HG03520 (cell line): ENCODE results near the gene ACOT4.
A peak's percentile ranks its signal among the peaks of the same experiment; 100 is the strongest.
"Not testable (repeated sequence)": the region's sequence is repeated elsewhere in the genome, so short reads cannot be mapped to it uniquely, and the experiment has no call there.

ENCODE experiments used
- ATAC-seq: cut with Tn5 transposase; IDR thresholded peaks from one replicate; pipeline ENCODE4 v1.9.1; 2021; ENCODE audit warnings: mild to moderate bottlenecking, moderate library complexity; ENCODE audit not compliant: unreplicated experiment

Gene ACOT4, protein sequence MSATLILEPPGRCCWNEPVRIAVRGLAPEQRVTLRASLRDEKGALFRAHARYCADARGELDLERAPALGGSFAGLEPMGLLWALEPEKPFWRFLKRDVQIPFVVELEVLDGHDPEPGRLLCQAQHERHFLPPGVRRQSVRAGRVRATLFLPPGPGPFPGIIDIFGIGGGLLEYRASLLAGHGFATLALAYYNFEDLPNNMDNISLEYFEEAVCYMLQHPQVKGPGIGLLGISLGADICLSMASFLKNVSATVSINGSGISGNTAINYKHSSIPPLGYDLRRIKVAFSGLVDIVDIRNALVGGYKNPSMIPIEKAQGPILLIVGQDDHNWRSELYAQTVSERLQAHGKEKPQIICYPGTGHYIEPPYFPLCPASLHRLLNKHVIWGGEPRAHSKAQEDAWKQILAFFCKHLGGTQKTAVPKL

DNA sequence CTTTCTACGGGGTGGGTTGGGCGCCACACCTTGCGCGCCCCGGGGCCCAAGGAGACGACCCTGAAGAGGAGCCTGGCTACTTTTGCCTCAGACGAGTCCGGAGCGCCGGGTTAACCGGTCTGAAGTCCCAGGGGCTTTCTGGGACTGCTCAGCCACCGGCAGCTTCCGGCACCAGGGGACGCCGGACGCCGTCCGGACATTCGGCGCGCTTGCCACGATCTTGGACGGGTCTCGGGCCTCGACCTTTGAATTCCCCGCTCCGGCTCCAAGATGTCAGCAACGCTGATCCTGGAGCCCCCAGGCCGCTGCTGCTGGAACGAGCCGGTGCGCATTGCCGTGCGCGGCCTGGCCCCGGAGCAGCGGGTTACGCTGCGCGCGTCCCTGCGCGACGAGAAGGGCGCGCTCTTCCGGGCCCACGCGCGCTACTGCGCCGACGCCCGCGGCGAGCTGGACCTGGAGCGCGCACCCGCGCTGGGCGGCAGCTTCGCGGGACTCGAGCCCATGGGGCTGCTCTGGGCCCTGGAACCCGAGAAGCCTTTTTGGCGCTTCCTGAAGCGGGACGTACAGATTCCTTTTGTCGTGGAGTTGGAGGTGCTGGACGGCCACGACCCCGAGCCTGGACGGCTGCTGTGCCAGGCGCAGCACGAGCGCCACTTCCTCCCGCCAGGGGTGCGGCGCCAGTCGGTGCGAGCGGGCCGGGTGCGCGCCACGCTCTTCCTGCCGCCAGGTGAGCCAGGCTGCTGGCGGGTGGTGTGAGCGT lies at the start of gene ACOT4:
ACOT4 (plus strand) TSS at position 184 of the 760 bp plus-strand sequence; CDS start at position 271, 87 bp downstream.
- ATAC-seq = no peak

GRCh38 chr14:73542961-73543360 lies 48.7 kb upstream of the ACOT4 start:
- not testable (repeated sequence) for ATAC-seq

DNA sequence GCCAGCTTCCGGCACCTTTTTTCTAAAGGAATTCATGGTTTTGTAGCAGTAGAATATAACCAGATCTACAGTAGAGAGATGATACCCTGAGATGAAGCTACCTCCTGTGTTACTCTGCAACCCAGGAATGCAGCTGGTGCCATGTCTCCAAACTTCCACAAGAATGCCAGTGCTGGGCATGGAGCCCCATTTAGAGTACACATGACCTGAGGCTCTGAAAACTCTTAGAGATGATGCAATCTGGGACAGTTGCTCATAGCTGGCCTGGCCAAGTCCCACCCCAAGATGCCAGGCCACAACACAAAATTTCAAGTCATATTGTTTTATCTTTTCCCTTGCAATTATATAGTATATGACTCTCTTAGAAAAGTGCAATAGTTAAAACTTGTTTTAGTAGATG lies 46.3 kb upstream of the ACOT4 start:
- ATAC-seq = not testable (repeated sequence)

DNA sequence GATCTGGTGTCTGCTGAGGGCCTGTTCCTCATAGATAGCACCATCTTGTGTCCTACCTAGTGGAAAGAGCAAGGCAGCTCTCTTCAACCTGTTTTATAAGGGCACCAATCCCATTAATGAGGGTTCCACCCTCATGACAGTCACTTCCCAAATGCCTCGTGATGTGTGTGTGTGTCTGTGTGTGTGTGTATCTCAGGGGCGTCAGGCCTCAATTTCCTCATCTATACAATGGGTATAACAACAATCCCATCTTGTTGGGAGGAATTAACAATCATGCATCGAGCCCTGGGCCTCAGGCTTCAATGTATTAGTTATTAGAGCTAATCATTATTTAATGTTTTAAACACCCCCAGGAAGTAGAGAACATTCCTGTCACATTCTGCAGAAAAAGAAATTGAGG lies 42.6 kb upstream of the ACOT4 start:
- not testable (repeated sequence) for ATAC-seq

DNA sequence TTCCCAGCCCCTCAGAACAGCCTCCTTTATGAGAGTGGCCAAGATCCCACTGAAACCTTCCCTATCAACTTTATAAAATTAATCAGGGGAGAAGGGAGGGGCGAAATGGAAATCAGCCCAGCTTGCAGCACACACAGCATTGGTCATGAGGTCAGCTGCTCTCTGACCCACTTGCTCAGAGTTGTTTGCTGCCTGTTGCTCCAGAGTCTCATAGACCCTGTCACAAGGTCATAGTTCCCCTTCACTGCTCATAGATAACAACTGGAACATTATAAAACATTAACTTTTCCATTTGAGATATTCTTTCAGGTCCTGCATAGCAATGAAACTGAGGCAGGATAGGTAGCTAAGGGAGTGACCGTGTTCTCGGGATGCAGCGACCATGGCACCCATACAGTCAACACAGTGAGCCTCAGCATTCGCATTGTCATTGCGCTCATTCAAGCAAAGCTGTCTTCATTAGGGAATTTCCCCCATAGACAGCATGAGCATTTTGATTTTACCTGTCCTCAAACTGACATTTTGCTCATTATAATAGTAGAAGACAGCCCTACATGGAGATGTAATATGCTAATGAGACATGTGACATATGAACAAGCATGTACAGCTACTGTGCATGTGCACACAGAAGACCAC lies 41.7 kb upstream of the ACOT4 start:
- not testable (repeated sequence) for ATAC-seq

GRCh38 chr14:73553845-73554244 lies 37.8 kb upstream of the ACOT4 start:
- ATAC-seq = no peak

DNA sequence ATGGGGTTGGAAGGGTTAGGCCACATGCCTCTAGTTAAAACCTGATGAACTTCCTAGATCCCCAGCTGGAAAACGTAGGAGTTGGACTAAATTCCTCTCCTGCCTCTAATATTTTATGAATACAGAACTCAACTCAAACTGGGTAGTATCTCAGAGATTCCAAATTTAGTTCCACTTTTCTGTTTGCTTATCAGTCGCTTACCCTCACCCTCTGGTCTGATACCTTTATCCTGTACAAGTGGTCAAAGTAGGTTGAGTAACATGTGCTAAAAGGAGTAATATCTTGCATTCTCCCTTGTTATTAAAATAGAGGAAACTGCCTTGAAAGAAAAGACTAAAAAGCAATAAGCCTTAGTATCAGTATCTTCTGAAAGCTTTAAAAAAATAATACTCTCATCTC lies 34.5 kb upstream of the ACOT4 start:
- ATAC-seq = not testable (repeated sequence)

GRCh38 chr14:73558238-73558637 lies 33.4 kb upstream of the ACOT4 start:
- not testable (repeated sequence) for ATAC-seq

- not testable (repeated sequence) for ATAC-seq
Observed at GRCh38 chr14:73562256-73562655, 29.4 kb upstream of the ACOT4 start.

GRCh38 chr14:73562696-73563095 lies 29.0 kb upstream of the ACOT4 start:
- ATAC-seq = not testable (repeated sequence)

DNA sequence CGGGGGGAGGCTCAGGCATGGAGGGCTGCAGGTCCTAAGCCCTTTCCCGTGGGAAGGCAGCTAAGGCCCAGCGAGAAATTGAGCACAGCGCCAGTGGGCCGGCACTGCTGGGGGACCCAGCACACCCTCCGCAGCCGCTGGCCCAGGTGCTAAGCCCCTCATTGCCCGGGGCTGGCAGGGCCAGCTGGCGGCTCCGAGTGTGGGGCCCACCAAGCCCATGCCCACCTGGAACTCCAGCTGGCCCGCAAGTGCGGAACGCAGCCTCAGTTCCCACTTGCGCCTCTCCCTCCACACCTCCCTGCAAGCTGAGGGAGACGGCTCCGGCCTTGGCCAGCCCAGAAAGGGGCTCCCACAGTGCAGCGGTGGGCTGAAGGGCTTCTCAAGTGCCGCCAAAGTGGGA lies 25.2 kb upstream of the ACOT4 start:
- not testable (repeated sequence) for ATAC-seq

DNA sequence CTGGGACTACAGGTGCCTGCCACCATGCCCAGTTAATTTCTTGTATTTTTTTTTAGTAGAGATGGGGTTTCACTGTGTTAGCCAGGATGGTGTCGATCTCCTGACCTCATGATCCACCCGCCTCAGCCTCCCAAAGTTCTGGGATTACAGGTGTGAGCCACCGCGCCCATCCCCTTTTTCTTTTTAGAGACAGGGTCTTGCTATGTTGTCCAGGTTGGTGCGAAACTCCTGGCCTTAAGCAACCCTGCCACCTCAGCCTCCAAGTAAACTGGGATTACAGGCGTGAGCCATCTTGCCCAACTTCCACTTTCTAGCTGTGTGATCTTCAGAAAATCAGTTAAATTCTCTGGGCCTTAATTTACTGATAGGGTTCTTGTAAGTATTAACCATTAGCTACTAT lies 24.7 kb upstream of the ACOT4 start:
- ATAC-seq = not testable (repeated sequence)

- no peak for ATAC-seq
Observed at GRCh38 chr14:73567358-73567757, 24.3 kb upstream of the ACOT4 start.

DNA sequence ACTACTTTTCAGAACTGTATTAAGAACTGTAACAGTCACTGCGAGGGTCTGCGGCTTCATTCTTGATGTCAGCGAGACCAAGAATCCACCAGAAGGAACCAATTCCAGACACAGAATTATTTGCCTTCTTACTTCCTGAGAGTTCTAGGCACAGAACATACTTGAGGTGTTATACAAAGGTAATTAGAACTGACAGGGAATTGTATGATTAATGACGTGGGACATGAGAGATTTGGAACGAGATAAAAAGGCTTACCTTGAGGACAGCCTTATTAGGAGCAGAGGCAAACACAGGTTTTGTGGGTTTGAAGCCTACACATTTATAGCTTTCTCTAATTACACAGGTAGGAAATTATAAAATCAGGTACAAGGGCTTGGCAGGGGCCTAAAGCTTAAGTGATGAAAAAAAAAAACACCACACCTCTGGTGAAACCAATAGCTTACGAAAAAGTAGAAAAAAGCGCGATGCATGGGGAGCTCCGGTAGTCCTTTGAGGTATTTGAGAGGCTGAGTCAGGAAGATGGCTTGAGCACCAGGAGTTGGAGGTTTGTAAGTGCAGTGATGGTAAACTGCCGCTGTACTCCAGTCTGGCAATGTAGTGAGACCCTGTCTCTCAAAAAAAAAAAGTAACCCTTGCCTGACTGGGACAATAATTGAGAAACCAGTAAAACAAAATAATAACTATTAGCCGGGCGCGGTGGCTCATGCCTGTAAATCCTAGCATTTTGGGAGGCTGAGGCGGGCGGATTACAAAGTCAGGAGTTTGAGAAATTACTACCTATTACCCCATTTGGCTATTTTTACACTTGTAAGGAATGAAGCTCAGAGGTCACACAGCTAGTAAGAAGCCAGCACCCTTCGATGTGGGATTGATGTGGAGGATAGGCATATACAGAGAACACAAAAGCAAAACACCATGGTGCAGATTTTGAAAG lies 23.5 kb upstream of the ACOT4 start:
- ATAC-seq = no peak

DNA sequence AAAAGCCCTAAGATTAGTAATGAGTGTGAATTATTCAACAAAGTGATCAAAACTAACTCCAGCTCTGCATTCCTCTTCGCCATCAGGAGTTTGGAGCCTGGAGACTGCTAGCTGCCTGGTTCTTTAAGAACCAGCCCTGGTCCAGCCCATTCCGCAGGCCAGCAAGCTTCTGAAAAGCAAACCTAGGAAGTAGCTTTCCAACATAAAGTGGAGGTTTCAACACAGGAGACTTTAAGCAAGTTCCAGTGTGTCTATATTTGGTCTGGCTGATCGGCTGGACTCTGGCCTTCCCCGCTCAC lies 22.8 kb upstream of the ACOT4 start:
- not testable (repeated sequence) for ATAC-seq

DNA sequence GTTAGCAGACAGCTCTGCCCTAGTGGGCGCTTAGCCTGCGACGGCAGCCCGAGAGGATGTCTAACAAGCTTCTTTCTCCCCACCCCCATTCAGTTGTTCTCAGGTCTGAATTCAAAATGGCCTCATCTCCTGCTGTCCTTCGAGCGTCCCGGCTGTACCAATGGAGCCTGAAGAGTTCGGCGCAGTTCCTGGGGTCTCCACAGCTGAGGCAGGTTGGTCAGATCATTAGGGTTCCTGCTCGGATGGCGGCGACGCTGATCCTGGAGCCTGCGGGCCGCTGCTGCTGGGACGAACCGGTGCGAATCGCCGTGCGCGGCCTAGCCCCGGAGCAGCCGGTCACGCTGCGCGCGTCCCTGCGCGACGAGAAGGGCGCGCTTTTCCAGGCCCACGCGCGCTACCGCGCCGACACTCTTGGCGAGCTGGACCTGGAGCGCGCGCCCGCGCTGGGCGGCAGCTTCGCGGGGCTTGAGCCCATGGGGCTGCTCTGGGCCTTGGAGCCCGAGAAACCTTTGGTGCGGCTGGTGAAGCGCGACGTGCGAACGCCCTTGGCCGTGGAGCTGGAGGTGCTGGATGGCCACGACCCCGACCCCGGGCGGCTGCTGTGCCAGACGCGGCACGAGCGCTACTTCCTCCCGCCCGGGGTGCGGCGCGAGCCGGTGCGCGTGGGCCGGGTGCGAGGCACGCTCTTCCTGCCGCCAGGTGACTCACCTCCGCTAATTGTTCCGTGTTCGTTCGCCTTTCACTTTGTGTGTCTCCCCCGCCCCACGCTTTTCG lies 22.3 kb upstream of the ACOT4 start, which contains the start of gene ACOT2:
ACOT2 (plus strand) TSS at position 29 of the 774 bp plus-strand sequence; CDS start at position 57, 28 bp downstream.
- ATAC-seq = peak; percentile 50

- peak; percentile 56 for ATAC-seq
Observed at GRCh38 chr14:73570913-73571312, 20.8 kb upstream of the ACOT4 start.

GRCh38 chr14:73573034-73573433 lies 18.6 kb upstream of the ACOT4 start:
- ATAC-seq = not testable (repeated sequence)

GRCh38 chr14:73573740-73574139 lies 17.9 kb upstream of the ACOT4 start:
- not testable (repeated sequence) for ATAC-seq

GRCh38 chr14:73574251-73574650 lies 17.4 kb upstream of the ACOT4 start:
- not testable (repeated sequence) for ATAC-seq
